Measurements from ENCODE around the gene NMBR. TPM values are rescaled to one million over a fixed set of nuclear protein-coding genes. Genes with fewer than 3 reads are reported as not detected.
A peak's percentile ranks its signal among the peaks of the same experiment; 100 is the strongest.
"Not testable (repeated sequence)": the region's sequence is repeated elsewhere in the genome, so short reads cannot be mapped to it uniquely, and the experiment has no call there.

The NMBR gene
- 0.32 TPM for total RNA-seq
- polyA plus RNA-seq, result 0.15 TPM

DNA sequence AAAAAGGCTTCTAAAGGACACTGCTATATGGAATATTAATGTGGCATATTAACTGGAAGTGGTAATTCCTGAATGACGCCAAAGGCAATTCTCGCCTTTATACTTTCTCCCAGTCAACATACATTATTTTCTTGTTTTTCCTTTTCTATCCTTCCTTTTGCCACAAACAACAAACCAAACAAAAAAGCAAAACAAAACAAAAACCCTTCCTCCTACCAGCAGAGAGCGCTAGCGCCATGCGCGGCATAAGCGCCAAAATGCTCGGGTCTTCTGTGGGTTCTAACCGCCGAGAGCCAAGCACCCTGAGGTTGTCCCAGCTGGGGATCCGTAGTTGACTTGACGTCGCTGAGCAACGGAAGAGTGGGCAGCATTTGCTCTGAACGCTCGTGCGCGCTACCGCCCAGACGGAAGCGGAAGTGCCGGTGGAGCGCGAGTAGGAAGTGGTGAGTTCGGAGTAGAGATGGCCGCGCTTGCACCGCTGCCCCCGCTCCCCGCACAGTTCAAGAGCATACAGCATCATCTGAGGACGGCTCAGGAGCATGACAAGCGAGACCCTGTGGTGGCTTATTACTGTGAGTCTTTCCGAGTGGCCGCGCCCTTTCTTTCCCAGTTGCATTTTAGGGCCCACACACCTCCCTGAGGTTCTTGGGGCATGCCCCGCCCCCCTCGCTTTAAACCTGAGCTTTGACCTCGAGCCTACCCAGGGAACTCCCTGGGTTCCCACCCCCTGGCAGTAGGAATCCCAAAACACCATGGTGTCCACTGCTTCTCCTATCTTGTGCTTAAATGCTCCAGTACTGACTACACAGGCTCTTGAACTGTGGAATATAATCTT lies at the start of gene NMBR, which contains the start of gene VTA1:
Gene NMBR (minus strand): TSS at position 295 of the 835 bp plus-strand sequence. CDS start 58,464 bp downstream, outside the sequence.
Gene VTA1 (plus strand): TSS at position 436 of the 835 bp plus-strand sequence. CDS start 25 bp downstream, at position 461.
- peak; percentile 98 for DNase-seq (ENCODE audit: extremely low spot score)
- peaks cover 2% of the 10 kb centered on the region for H3K4me1 ChIP-seq (ENCODE audit: insufficient read depth)
- no peaks in the 10 kb centered on the region for H3K36me3 ChIP-seq (ENCODE audit: insufficient read depth)
- WGBS, result under 1% methylated on average over 38 of the region's 38 CpGs
- H3K27ac ChIP-seq (ENCODE audit: low read depth), result no peak within 1 kb of the TSS
- peak within 1 kb of the TSS; percentile 87 for H3K4me3 ChIP-seq (ENCODE audit: low read depth, low read length)

DNA sequence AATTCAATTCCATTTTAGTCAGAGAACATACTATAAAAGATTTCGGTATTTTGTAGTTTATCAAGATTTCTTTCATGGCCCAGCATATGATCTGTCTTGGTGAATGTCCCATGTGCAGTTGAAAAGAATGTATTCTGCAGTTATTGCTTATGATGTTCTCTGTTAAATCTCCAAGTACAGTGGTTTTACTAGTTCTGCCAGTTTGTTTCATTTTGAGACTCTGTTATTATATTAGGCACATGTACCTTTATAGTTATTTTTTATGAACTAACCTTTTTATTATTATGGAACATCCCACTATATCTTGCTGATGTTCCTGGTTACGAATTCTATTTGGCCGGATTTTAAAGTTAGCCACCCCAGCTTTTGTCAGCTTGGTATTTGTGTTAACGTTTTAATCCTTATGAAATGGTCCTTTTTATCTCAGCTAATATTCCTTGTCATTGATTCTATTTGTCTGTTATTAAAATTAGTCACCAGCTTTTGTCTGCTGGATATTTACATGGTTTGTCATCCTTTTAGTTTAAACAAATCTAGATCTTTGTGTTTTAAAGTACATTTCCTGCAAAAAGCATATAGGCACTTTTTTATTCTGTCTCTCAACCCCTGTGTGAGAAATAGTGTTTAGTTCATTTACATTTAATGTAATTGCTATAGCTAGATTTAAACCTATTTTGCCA lies 49.1 kb upstream of the NMBR start:
- Histone ChIP-seq H3K4me1 (ENCODE audit: insufficient read depth) (no peaks in the 10 kb centered on the region), H3K27ac (ENCODE audit: low read depth) (no peak overlapping the region), H3K36me3 (ENCODE audit: insufficient read depth) (no peaks in the 10 kb centered on the region), H3K4me3 (ENCODE audit: low read depth, low read length) (no peak overlapping the region)
- DNase-seq (ENCODE audit: extremely low spot score), result no peak
- 94% methylated on average over 4 of the region's 4 CpGs for WGBS

DNA sequence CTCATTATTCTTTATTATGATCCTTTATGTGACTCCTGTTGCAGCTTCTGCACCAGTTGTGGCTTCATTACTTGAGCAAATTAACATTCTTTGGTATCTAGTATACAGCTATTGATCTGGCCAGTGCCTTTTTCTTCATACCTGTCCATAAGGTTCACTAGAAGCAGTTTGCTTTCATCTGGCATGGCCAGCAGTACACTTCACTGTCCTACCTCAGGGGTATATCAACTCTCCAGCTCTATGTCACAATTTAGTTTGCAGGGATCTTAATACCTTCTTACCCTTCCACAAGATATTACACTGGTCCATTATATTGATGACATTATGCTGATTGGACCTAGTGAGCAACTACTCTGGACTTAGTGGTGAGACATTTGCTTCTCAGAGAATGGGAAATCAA lies 46.7 kb upstream of the NMBR start:
- no peaks in the 10 kb centered on the region for H3K4me1 ChIP-seq (ENCODE audit: insufficient read depth)
- no peak overlapping the region for H3K27ac ChIP-seq (ENCODE audit: low read depth)
- no peak for DNase-seq (ENCODE audit: extremely low spot score)
- no peaks in the 10 kb centered on the region for H3K36me3 ChIP-seq (ENCODE audit: insufficient read depth)
- H3K4me3 ChIP-seq (ENCODE audit: low read depth, low read length), result no peak overlapping the region

DNA sequence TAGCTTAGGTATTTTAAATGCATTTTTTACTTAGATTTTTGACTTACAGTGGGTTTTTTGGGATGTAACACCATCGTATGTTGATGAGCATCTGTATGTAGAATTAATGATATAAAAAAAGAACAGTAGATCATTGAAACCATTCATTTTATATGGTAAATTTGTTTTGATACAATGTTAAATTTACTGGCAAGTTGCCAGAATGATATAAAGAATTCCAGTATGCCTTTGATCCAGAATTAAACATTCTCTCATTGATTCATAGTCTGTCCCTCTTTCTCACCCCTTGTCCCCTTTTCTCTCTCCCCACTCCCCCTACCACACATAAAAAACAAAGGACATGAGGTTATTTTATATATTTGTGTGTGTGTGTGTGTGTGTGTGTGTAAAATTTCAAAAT lies 45.4 kb upstream of the NMBR start:
- Histone ChIP-seq H3K4me1 (ENCODE audit: insufficient read depth) (no peaks in the 10 kb centered on the region), H3K27ac (ENCODE audit: low read depth) (no peak overlapping the region), H3K36me3 (ENCODE audit: insufficient read depth) (no peaks in the 10 kb centered on the region), H3K4me3 (ENCODE audit: low read depth, low read length) (no peak overlapping the region)
- WGBS, result 93% methylated on average over 1 of the region's 1 CpG
- DNase-seq (ENCODE audit: extremely low spot score), result no peak

DNA sequence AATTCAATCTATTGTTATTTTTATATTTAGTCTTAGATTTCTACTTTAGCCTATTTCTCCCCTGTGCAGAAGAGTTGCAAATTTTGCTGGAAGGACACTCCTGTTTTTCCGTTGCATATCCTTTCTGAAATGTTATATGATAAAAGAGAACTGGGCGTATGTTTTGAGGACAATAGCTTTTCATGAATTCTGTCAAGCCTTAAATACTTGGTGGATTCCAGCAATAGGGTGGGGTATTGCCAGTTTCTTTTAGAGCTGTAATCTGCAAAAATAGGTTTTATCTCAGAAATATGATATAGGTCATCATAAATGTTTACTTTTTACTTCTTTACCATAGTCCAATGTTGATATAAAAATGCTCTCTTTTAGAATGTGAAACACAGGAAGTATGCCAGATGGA lies 42.1 kb upstream of the NMBR start:
- Histone ChIP-seq H3K4me3 (ENCODE audit: low read depth, low read length) (no peak overlapping the region), H3K27ac (ENCODE audit: low read depth) (no peak overlapping the region), H3K4me1 (ENCODE audit: insufficient read depth) (no peaks in the 10 kb centered on the region), H3K36me3 (ENCODE audit: insufficient read depth) (no peaks in the 10 kb centered on the region)
- WGBS, result 75% methylated on average over 2 of the region's 2 CpGs
- no peak for DNase-seq (ENCODE audit: extremely low spot score)

DNA sequence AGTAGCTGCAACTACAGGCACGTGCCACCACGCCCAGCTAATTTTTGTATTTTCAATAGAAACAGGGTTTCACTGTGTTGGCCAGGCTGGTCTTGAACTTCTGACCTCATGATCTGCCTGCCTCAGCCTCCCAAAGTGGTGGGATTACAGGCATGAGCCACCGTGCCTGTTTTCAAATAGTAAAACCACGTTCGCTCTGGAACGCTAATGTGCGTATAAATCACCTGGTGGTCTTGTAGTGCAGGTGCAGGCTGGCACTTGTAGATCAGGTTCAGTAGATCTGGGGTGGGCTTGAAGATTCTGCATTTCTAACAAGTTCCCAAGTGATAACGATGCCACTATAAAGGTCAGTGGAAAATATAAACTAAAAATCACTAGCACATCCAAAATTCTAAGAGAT lies 41.4 kb upstream of the NMBR start:
- H3K36me3 ChIP-seq (ENCODE audit: insufficient read depth); H3K4me3 ChIP-seq (ENCODE audit: low read depth, low read length); H3K27ac ChIP-seq (ENCODE audit: low read depth); DNase-seq (ENCODE audit: extremely low spot score); H3K4me1 ChIP-seq (ENCODE audit: insufficient read depth): not testable (repeated sequence)
- 94% methylated on average over 8 of the region's 8 CpGs for WGBS

DNA sequence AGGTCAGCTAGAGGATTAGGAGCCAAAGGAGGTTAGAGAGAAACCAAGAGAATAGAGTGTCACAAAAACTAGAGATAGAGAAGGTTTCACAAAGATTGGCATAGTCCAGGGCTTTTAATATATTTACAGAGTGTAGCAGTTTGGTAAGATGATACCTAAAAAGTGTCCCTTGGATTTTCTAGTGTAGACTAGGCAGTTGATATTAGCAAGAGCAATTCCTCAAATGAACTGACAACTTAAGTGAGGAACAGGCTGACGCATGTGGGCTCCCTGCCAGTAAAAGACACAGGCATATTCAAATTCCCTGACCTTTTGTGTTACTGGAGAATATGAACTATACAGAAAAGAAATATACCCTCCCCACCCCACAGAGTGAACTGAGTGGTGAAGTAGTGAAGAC lies 40.3 kb upstream of the NMBR start:
- no peaks in the 10 kb centered on the region for H3K4me1 ChIP-seq (ENCODE audit: insufficient read depth)
- no peak for DNase-seq (ENCODE audit: extremely low spot score)
- H3K27ac ChIP-seq (ENCODE audit: low read depth), result no peak overlapping the region
- peaks cover 2% of the 10 kb centered on the region for H3K36me3 ChIP-seq (ENCODE audit: insufficient read depth)
- 41% methylated on average over 1 of the region's 1 CpG for WGBS
- no peak overlapping the region for H3K4me3 ChIP-seq (ENCODE audit: low read depth, low read length)

DNA sequence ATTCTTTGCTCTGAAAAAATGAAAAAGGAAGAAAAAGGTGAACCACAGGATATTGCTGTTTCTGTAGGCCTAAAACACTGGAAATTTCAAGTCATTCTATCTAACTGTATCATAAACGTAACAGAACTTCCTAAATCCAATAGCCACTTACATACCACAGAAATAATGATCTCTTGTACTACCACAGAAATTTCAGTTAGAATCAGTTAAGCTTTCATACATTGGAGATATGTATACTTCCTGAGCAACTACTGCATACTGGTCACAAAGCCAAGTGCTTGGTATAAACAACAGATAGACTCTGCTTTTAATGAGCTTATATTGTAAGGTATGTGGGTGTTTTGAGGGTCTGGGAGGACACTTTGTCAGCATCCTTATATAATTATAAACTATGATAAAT lies 38.7 kb upstream of the NMBR start:
- peaks cover 2% of the 10 kb centered on the region for H3K36me3 ChIP-seq (ENCODE audit: insufficient read depth)
- H3K4me3 ChIP-seq (ENCODE audit: low read depth, low read length), result no peak overlapping the region
- H3K27ac ChIP-seq (ENCODE audit: low read depth), result no peak overlapping the region
- H3K4me1 ChIP-seq (ENCODE audit: insufficient read depth), result no peaks in the 10 kb centered on the region
- 89% methylated on average over 1 of the region's 1 CpG for WGBS
- DNase-seq (ENCODE audit: extremely low spot score), result no peak

DNA sequence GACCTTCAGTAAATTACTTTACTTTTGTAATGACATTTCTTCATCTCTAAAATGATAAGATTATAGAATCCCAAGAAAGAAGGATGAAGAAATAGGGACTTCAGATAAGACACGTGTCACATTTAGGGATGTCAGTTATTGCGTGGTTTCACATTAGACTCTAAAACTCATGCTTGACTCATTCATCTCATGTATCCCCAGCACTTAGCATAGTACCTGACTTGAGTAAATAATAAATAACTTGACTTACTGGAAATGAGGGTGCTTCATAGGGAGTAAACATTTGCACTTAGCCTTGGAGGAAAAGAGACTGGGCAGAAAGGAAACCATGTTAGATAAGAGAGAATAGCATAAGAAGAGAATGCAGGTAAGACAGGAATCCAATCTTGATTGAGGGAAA lies 37.4 kb upstream of the NMBR start:
- Histone ChIP-seq H3K36me3 (ENCODE audit: insufficient read depth) (peaks cover 2% of the 10 kb centered on the region), H3K27ac (ENCODE audit: low read depth) (no peak overlapping the region), H3K4me1 (ENCODE audit: insufficient read depth) (no peaks in the 10 kb centered on the region), H3K4me3 (ENCODE audit: low read depth, low read length) (no peak overlapping the region)
- DNase-seq (ENCODE audit: extremely low spot score), result no peak
- 94% methylated on average over 2 of the region's 2 CpGs for WGBS

DNA sequence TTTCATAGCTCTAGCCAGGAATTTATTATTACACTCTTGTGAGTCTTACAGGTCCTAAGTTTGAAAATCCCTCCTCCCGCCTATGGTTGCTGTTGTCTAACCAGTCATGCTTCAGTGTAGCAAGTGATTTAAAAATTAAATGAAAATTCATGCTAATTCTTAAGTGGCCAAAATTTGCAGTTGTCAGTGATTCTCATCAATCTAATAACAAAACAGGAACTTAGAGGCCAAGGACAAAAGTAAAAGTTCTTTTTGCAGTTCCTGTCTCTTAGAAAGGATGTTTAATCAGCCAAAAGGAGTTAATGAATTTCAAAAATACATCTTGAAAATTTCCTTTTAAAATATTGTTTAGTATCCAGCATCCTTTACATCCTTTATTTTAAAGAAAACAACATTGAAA lies 36.4 kb upstream of the NMBR start:
- H3K4me1 ChIP-seq (ENCODE audit: insufficient read depth), result no peaks in the 10 kb centered on the region
- no peak overlapping the region for H3K27ac ChIP-seq (ENCODE audit: low read depth)
- 94% methylated on average over 1 of the region's 1 CpG for WGBS
- H3K4me3 ChIP-seq (ENCODE audit: low read depth, low read length), result no peak overlapping the region
- peaks cover 2% of the 10 kb centered on the region for H3K36me3 ChIP-seq (ENCODE audit: insufficient read depth)
- no peak for DNase-seq (ENCODE audit: extremely low spot score)

DNA sequence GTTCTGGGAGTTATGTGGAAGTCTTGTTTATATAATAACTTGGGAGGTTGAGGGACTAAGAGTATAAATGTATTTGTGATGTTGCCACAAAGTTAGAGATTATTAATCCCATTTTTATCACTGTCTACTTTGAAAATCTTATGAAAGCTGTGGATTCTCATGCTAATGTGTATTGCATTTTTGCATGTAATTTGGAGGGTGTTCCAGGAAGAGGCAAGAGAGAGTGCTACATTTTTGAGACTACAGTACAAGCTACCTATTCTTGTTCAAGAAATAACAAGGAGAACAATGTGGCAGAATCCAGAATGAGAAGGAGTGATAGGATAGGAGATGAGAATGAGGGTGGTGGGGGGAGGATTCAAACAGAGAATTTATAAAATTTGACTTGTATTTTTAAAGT lies 35.1 kb upstream of the NMBR start:
- H3K4me1 ChIP-seq (ENCODE audit: insufficient read depth), result no peaks in the 10 kb centered on the region
- no peak overlapping the region for H3K27ac ChIP-seq (ENCODE audit: low read depth)
- peaks cover 5% of the 10 kb centered on the region for H3K36me3 ChIP-seq (ENCODE audit: insufficient read depth)
- DNase-seq (ENCODE audit: extremely low spot score), result no peak
- H3K4me3 ChIP-seq (ENCODE audit: low read depth, low read length), result no peak overlapping the region

DNA sequence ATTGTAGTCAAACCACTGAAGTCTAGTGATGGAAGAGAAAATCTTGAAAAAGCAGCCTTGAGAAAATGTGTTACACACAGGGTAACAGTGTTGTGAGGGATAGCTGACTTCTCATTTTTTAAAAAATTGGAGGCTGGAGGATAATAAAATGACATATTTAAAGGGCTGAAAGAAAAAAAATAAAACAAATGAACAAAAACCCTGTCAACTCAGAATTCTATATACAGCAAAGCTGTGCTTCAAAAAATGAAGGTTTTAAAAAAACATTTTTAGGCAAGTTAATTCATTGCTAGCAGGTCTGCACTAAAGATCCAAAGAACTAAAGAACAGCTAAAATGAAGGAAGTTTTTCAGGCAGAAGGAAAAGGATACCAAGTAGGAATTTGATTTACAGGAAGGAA lies 31.2 kb upstream of the NMBR start:
- DNase-seq (ENCODE audit: extremely low spot score), result no peak
- H3K4me3 ChIP-seq (ENCODE audit: low read depth, low read length), result no peak overlapping the region
- H3K27ac ChIP-seq (ENCODE audit: low read depth), result no peak overlapping the region
- peaks cover 7% of the 10 kb centered on the region for H3K36me3 ChIP-seq (ENCODE audit: insufficient read depth)
- no peaks in the 10 kb centered on the region for H3K4me1 ChIP-seq (ENCODE audit: insufficient read depth)

DNA sequence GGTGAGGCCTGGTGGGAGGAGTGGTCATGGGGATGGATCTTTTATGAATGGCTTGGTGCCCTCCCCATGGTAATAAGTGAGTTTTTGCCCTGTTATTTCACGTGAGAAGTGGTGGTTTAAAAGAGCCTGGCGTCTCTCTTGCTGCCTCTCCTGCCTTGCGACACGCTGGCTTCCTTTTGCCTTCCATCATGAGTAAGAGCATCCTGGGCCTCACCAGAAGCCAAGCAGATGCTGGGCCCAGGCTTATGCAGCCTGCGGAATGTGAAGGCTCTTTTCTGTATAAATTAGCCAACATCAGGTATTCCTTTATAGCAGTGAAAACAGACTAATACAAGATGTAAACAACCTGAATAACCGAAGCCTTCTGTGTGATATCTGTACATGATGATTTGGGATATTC lies 27.8 kb upstream of the NMBR start:
- no peaks in the 10 kb centered on the region for H3K4me1 ChIP-seq (ENCODE audit: insufficient read depth)
- H3K4me3 ChIP-seq (ENCODE audit: low read depth, low read length), result no peak overlapping the region
- WGBS, result 96% methylated on average over 6 of the region's 6 CpGs
- no peak overlapping the region for H3K27ac ChIP-seq (ENCODE audit: low read depth)
- DNase-seq (ENCODE audit: extremely low spot score), result no peak
- peaks cover 5% of the 10 kb centered on the region for H3K36me3 ChIP-seq (ENCODE audit: insufficient read depth)

DNA sequence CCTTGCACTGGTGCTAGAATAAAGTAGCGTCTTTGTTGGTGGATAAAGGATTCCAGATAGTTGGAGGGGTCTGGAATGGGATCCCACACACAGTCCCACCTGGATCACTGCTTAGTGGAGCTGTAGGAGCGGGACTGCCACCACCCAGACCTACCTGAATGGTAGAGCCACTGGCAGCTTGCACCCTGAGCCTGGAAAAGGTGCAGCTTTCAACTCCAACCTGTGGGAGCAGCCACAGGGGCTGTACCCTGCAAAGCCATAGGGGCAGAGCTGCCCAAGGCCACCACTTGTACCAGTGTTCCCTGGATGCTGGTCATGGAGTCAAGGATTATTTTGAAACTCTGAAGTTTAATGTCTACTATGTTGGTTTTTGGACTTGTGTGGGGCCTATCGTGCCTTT lies 27.1 kb upstream of the NMBR start:
- H3K4me3 ChIP-seq (ENCODE audit: low read depth, low read length), result no peak overlapping the region
- no peak for DNase-seq (ENCODE audit: extremely low spot score)
- H3K27ac ChIP-seq (ENCODE audit: low read depth), result no peak overlapping the region
- H3K4me1 ChIP-seq (ENCODE audit: insufficient read depth), result no peaks in the 10 kb centered on the region
- peaks cover 5% of the 10 kb centered on the region for H3K36me3 ChIP-seq (ENCODE audit: insufficient read depth)
- WGBS, result 99% methylated on average over 3 of the region's 3 CpGs

Data from urinary bladder (tissue), 4 donors.